Measurements from ENCODE around the gene PPP1R9A. TPM values are rescaled to one million over a fixed set of nuclear protein-coding genes. Genes with fewer than 3 reads are reported as not detected.

The PPP1R9A gene
- total RNA-seq, 1 experiment from 2014 or later = 6.3 TPM

GRCh38 chr7:94974423-94974822, 67.0 kb downstream of the PPP1R9A start:
- H3K4me1 Mint-ChIP-seq (ENCODE audit: insufficient read depth, unreplicated experiment) = no peaks in the 10 kb centered on the region
- no peaks in the 10 kb centered on the region for H3K27me3 Mint-ChIP-seq (ENCODE audit: insufficient read depth, unreplicated experiment)
- no peaks in the 10 kb centered on the region for H3K36me3 Mint-ChIP-seq (ENCODE audit: insufficient read depth, unreplicated experiment)
- POLR2A ChIA-PET = interaction anchor here (0.6 to 0.7 kb wide), 2 partner anchors 15 to 513 kb away, joined by 3 read pairs; no protein-coding TSS in a partner anchor
- TF ChIP-seq CTCF (IDR thresholded peaks at IDR 0.05; ENCODE audit: unreplicated experiment) = no peak
- H3K9me3 Mint-ChIP-seq (ENCODE audit: unreplicated experiment) = no peaks in the 10 kb centered on the region
- intact Hi-C loops (cut with micrococcal nuclease) = no loop called here
- no TSS peak for BruUV-seq (replicated peaks)
- H3K27ac Mint-ChIP-seq (ENCODE audit: low read depth, unreplicated experiment) = no peak overlapping the region
- no peak for DNase-seq (ENCODE audit: unreplicated experiment)
- no peak overlapping the region for H3K4me3 Mint-ChIP-seq (ENCODE audit: unreplicated experiment)
- CTCF ChIA-PET = no interaction called here

- no peak overlapping the region for H3K4me3 Mint-ChIP-seq (ENCODE audit: unreplicated experiment)
- peak; percentile 12 for DNase-seq (ENCODE audit: unreplicated experiment)
- no peaks in the 10 kb centered on the region for H3K4me1 Mint-ChIP-seq (ENCODE audit: insufficient read depth, unreplicated experiment)
- no peak for TF ChIP-seq CTCF (IDR thresholded peaks at IDR 0.05; ENCODE audit: unreplicated experiment)
- H3K36me3 Mint-ChIP-seq (ENCODE audit: insufficient read depth, unreplicated experiment) = no peaks in the 10 kb centered on the region
- no peaks in the 10 kb centered on the region for H3K27me3 Mint-ChIP-seq (ENCODE audit: insufficient read depth, unreplicated experiment)
- BruUV-seq (replicated peaks) = no TSS peak
- ChIA-PET CTCF (no interaction called here), POLR2A (no interaction called here)
- no peak overlapping the region for H3K27ac Mint-ChIP-seq (ENCODE audit: low read depth, unreplicated experiment)
- intact Hi-C loops (cut with micrococcal nuclease) = no loop called here
- no peaks in the 10 kb centered on the region for H3K9me3 Mint-ChIP-seq (ENCODE audit: unreplicated experiment)
Measured at GRCh38 chr7:94975336-94975735, 67.9 kb downstream of the PPP1R9A start.

- Mint-ChIP-seq H3K27ac (ENCODE audit: low read depth, unreplicated experiment) (no peak overlapping the region), H3K36me3 (ENCODE audit: insufficient read depth, unreplicated experiment) (no peaks in the 10 kb centered on the region), H3K27me3 (ENCODE audit: insufficient read depth, unreplicated experiment) (no peaks in the 10 kb centered on the region), H3K9me3 (ENCODE audit: unreplicated experiment) (no peaks in the 10 kb centered on the region), H3K4me1 (ENCODE audit: insufficient read depth, unreplicated experiment) (peaks cover 6% of the 10 kb centered on the region), H3K4me3 (ENCODE audit: unreplicated experiment) (no peak overlapping the region)
- TF ChIP-seq CTCF (IDR thresholded peaks at IDR 0.05; ENCODE audit: unreplicated experiment) = no peak
- no TSS peak for BruUV-seq (replicated peaks)
- peak; percentile 44 for DNase-seq (ENCODE audit: unreplicated experiment)
- intact Hi-C loops (cut with micrococcal nuclease) = no loop called here
- CTCF ChIA-PET = interaction anchor here (0.6 to 0.8 kb wide), 3 partner anchors 200 to 643 kb away, joined by 3 to 4 read pairs (median 4); no protein-coding TSS in a partner anchor
- POLR2A ChIA-PET = interaction anchor here (1.4 kb wide), 1 partner anchor 9 kb away, joined by 5 read pairs; no protein-coding TSS in a partner anchor
Measured at GRCh38 chr7:94980418-94981142, 73.2 kb downstream of the PPP1R9A start.

GRCh38 chr7:94995921-94996320, 88.5 kb downstream of the PPP1R9A start:
- no peak overlapping the region for H3K27ac Mint-ChIP-seq (ENCODE audit: low read depth, unreplicated experiment)
- H3K4me1 Mint-ChIP-seq (ENCODE audit: insufficient read depth, unreplicated experiment) = no peaks in the 10 kb centered on the region
- BruUV-seq (replicated peaks) = no TSS peak
- no peak for DNase-seq (ENCODE audit: unreplicated experiment)
- H3K36me3 Mint-ChIP-seq (ENCODE audit: insufficient read depth, unreplicated experiment) = no peaks in the 10 kb centered on the region
- H3K4me3 Mint-ChIP-seq (ENCODE audit: unreplicated experiment) = no peak overlapping the region
- H3K9me3 Mint-ChIP-seq (ENCODE audit: unreplicated experiment) = no peaks in the 10 kb centered on the region
- TF ChIP-seq CTCF (IDR thresholded peaks at IDR 0.05; ENCODE audit: unreplicated experiment) = no peak
- intact Hi-C loops (cut with micrococcal nuclease) = no loop called here
- H3K27me3 Mint-ChIP-seq (ENCODE audit: insufficient read depth, unreplicated experiment) = peaks cover 5% of the 10 kb centered on the region
- POLR2A ChIA-PET = no interaction called here
- CTCF ChIA-PET = no interaction called here
